HG03045 (cell line): ENCODE data around the gene PMM1.
"Not testable (repeated sequence)": the region's sequence is repeated elsewhere in the genome, so short reads cannot be mapped to it uniquely, and the experiment has no call there.

Experiments used
- ATAC-seq: cut with Tn5 transposase; IDR thresholded peaks from one replicate; pipeline ENCODE4 v1.9.1; 2021; ENCODE audit warnings: mild to moderate bottlenecking, moderate library complexity; ENCODE audit not compliant: unreplicated experiment

Gene PMM1

DNA sequence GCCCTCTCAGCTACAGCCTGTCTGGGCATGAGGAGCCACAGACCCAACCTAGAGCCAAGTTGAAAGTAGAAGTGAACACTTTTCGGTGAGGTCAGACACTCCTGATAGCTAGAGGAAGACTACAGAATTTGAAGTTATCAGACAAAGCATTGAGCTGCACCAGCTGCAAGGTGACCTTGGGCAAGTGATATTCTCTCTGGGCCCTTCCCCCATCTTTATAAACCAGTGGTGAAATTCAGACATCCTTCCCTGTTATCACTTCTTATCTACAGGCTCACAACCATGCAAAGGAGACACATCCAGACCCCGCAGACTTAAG, 8.0 kb upstream of the PMM1 start:
- no peak for ATAC-seq

DNA sequence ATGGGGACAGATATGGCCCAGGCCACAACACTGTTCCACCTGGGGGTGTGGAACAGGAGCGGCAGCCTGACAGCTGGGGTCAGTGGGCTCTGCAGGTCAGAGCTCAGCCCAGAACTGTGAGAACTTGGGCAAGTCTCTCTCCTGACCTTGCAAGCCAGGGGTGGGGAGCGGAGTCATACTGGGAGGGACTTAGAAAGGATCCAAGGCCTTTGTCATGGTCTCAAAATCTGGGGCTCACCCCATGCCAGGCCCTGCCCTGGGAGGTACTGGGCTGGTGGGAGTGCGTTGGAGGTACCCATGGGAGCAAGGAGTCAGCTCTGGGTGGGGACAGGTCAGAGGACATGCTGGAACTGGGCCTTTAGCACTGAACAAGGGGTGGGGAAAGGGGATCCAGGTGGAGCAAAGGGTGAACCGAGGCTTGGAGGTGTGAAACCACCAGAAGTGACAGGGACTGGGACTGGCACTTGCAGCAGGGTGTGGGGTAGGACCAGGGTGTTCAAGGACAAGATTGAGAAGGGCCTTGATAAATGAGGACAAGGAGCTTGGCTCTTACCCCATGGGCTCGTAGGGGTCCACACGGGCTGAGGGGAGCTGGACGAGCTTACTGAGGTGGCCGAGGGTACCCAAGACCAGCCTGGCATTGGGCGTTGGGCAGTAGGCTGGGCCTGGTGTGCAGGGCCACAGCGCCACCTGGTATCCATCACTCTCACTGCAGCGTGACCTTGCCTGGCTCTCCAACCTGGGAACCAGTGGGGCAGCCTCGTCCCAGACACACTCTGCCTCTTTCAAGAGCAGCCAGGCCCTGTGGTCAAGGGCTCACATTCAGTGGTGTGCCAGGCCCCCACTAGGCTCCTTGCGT, 7.4 kb upstream of the PMM1 start:
- ATAC-seq = no peak

- ATAC-seq = no peak
Observed at GRCh38 chr22:41595703-41596102, 6.1 kb upstream of the PMM1 start.

DNA sequence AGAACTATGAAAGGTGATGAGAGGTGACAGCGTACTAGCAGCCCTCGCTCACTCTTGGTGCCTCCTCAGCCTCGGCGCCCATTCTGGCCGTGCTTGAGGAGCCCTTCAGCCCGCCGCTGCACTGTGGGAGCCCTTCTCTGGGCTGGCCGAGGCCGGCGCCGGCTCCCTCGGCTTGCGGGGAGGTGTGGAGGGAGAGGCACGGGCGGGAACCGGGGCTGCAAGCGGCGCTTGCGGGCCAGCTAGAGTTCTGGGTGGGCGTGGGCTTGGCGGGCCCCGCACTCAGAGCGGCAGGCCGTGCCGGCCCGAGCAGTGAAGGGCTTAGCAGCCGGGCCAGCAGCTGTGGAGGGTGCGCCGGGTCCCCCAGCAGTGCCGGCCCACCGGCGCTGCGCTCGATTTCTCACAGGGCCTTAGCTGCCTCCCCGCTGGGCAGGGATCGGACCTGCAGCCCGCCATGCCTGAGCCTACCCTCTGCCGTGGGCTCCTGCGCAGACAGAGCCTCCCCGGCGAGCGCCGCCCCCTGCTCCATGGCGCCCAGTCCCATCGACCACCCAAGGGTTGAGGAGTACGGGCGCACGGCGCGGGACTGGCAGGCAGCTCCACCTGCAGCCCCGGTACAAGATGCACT, 3.8 kb upstream of the PMM1 start:
- not testable (repeated sequence) for ATAC-seq

GRCh38 chr22:41587347-41587723, 2.3 kb downstream of the PMM1 start:
- no peak for ATAC-seq

- ATAC-seq = no peak
Observed at GRCh38 chr22:41585898-41586297, 3.7 kb downstream of the PMM1 start.

DNA sequence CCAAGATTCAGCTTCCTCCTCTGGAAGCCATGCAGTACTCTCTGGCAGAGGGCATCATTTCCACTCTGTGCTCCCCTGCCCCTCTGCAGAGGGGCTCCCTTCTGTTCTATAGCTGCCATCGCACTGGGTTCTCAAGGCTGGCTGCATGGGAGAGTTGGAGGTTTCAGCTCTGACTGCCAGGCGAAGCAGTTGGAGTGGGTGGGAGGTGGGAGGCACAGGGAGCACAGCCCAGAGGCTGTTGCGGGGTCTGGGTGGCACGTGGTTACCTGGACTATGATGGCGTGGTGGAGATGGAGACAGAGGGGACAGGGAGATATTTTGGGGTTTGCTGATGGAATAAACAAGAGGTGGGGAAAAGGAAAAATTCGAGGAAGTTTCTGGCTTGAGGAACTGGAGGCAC, 4.8 kb downstream of the PMM1 start:
- no peak for ATAC-seq

DNA sequence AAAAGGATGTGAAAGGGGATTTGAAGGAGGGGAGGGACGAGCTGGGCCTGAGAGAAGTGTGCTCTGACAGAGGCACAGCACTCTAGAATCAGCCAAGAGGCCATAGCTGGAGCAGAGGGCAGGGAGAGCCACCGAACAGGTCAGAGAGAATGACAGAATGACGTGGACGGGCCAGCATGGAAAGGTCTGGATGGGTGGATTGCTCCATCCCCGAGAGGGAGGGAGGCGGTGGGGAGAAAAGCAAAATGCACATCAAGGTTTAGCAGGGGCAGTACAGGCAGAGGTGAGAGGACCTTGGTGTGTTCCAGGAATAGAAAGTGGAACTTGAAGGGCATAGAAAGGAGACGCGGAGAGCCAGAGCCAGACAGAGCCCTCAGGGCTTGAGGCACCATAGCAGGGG, 6.9 kb downstream of the PMM1 start:
- no peak for ATAC-seq

- no peak for ATAC-seq
Observed at GRCh38 chr22:41579997-41580355, 9.7 kb downstream of the PMM1 start.

- no peak for ATAC-seq
Observed at GRCh38 chr22:41579297-41579996, 10.2 kb downstream of the PMM1 start.

GRCh38 chr22:41578818-41579217, 10.8 kb downstream of the PMM1 start:
- no peak for ATAC-seq

GRCh38 chr22:41578114-41578513, 11.5 kb downstream of the PMM1 start:
- ATAC-seq = no peak

- ATAC-seq = no peak
Observed at GRCh38 chr22:41576877-41577276, 12.8 kb downstream of the PMM1 start.

- no peak for ATAC-seq
Observed at GRCh38 chr22:41575533-41575932, 14.1 kb downstream of the PMM1 start.

DNA sequence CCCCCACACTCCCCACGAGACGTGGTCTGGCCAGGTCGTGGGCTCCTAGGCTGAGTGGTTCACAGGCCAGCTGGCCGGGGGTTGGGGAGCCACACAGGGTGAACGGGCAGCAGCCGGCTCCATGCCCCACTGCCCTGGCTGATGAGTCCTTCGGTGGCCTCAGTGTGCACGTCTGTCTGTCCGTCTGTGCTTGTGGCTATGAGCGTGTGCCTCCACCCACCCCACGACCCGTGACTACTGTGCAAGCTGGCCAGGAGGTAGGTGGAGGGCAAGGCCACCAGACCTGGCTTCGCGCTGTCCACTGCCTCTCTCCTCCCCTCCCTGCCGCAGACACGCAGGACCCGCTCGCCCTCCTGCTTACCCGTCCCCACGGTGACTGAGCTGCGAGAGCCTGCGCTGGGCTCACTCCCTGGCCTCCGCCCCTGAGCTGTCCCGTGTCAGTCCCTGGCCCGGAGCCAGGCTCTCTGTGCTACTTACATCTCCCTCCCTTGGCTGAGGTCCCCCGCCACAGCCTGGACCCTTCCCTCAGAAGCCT, 14.7 kb downstream of the PMM1 start:
- no peak for ATAC-seq

GRCh38 chr22:41573677-41574076, 16.0 kb downstream of the PMM1 start:
- no peak for ATAC-seq

- ATAC-seq = not testable (repeated sequence)
Observed at GRCh38 chr22:41572305-41572704, 17.3 kb downstream of the PMM1 start.

- ATAC-seq = no peak
Observed at GRCh38 chr22:41571786-41572185, 17.9 kb downstream of the PMM1 start.

DNA sequence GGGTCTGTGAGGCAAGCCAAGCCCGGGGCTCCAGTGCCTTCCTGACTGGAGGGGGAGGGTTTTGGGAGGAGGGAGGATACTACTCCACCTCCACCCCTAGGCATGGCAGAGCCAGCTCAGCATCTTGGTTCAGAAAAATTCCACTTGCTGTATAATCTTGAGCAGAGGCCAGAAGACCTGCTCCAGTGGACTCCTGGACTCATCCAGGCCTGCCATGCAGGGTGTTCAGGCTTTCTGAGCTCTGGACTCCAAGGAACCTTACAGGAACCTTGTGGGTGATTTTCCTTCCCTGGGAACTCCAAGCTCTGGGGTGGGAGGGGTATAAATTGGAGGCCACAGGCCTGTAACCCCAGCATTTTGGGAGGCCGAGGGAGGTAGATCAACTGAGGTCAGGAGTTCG, 19.4 kb downstream of the PMM1 start:
- ATAC-seq = no peak

DNA sequence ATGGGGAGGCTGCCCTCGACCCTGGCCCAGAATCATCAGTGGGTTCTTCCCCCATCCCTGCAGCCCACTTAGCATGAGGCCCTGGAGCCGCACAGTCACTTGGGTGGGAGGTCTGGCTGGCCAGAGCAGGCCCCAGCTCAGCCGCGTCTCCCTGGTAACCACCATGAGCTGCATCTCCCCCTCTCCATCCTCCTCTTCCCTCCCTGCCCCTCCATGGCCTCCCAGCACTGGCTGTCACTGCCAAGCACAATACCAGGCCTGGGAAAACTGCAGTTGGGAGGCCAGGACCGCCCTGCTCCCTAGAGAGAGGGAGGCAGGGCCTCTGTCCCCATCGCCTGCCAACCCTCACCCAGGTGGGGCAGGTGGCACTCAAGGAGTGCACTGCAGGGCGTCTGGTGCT, 20.8 kb downstream of the PMM1 start:
- no peak for ATAC-seq

DNA sequence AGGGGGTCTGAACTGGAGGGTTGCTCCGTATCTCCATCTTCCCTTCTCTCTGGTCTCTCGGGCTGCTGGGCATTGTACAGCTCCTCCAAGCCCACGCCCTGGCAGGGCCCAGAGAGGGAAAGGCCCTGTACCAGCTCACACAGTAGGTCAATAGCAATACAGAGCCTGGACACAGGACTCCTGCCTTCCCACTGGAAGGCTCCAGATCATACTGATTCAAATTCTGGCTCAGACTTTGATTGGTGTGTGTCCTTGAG, 22.2 kb downstream of the PMM1 start:
- no peak for ATAC-seq

DNA sequence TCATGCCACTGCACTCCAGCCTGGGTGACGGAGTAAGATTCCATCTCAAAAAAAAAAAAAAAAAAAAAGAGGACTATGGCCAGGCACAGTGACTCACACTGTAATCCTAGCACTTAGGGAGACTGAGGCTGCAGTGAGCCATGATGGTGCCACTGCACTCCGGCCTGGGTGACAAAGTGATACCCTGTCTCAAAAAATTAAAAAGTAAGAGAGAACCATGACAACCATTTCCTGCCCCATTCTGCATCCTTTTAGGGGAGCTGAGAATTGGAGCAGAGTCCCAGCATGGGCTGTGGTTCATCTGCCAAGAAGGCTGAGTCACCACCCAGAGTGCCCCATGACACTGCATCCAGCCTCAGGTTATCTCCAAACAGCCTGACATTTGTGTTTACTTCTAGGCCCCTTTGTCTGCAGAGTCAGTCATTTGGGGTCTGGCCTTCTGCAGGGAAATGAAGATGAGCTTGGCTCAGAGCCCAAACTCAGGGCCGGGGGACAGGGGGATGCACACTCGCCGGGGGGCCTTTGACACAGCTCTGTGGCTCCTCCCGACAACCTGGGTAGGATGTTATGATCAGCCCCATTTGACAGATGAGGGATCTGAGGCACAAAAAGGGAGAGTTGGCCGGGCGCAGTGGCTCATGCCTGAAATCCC, 24.1 kb downstream of the PMM1 start:
- no peak for ATAC-seq
